HG03039 (cell line): Measurements from ENCODE around the gene UNK.

ENCODE experiments used
- ATAC-seq: cut with Tn5 transposase; IDR thresholded peaks from one replicate; pipeline ENCODE4 v1.9.1; 2021; ENCODE audit warnings: mild to moderate bottlenecking, moderate library complexity; ENCODE audit not compliant: unreplicated experiment

Gene UNK

DNA sequence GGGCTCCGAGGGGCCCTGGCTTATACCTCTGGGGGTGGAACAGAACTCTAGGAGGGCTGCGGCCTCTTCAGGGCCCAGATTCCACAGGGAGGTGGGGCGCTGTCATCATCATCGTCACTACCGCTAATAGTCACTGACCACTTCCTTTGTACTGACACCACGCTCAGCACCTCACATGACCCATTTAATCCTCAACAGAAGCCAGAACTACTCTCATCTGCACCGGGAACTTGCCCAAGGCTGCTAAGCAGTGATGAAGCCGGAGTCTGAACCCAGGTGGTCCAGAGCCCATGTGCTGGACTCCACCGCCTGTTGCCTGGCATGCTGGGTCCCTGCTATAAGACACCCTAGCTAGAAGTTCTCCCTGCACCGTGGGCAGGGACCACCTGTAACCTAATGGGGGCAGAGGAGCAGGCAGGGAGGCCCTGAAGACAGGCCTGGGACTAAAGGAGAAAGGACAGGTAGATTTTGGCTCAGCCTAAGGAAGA is 47.6 kb downstream of the UNK start:
- no peak for ATAC-seq

GRCh38 chr17:75832652-75833400 is 48.2 kb downstream of the UNK start:
- no peak for ATAC-seq

- ATAC-seq = no peak
These were observed 49.8 kb downstream of the UNK start for GRCh38 chr17:75834279-75834920.

GRCh38 chr17:75834928-75835653 is 50.5 kb downstream of the UNK start:
- no peak for ATAC-seq

DNA sequence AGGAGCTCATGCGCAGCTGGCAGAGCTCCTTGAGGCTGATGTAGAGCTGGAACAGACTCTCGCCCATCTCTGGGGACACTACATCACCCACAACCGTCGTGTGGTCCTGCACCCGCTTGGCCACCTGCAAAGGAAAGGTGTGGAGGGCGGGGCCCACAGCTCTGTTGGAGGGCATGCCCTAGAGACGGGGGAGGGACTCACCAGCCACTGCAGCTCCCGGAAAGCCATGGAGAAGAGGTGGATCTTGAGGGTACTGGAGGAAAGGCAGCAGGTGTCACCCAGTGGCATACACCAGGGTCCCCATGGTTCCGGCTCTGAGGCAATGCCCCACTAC is 51.0 kb downstream of the UNK start:
- ATAC-seq = no peak

DNA sequence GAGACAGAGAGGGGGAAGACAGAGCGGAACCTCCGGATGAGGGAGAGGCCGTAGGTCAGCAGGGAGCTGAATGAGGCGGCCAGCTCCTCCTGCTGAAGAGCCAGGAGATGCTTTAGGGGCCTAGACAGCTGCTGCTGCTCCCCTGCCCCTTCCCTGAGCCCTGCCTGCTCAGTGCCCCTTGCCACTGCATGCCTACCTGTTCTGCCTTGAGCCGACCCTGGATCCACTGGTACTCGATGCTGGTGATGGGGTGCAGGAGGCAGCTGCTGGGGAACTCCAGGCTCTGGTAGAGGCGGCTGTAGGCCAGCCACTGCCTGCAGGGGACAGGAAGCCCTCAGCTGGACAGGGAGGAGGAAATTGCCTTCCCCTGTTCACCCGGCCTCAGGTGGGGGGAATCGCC is 52.0 kb downstream of the UNK start:
- ATAC-seq = no peak

GRCh38 chr17:75837899-75838298 is 53.3 kb downstream of the UNK start:
- no peak for ATAC-seq

- ATAC-seq = no peak
These were observed 53.8 kb downstream of the UNK start for GRCh38 chr17:75838410-75838809.

- ATAC-seq = no peak
These were observed 55.6 kb downstream of the UNK start for GRCh38 chr17:75839942-75840798.

GRCh38 chr17:75840799-75841164 is 56.2 kb downstream of the UNK start:
- ATAC-seq = no peak

DNA sequence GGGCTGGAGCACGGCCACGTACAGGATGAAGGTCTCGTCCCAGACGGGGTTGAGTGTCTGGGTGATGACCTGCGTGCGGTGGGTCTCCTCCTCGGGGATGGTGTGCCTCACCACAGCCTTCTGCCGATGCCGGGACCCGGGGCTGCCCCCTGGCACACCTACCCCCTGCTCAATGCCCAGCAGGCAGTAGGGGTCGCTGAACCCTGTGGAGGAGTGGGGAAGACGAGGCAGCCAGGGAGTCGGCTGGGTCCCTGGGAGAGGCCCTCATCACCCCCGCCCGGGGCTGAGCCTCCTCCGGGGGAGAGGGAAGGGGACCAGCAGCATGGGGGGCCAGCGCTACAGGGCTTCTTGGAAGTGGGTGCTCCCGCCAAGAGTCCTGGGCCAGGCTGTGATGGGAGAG is 57.8 kb downstream of the UNK start:
- ATAC-seq = no peak

DNA sequence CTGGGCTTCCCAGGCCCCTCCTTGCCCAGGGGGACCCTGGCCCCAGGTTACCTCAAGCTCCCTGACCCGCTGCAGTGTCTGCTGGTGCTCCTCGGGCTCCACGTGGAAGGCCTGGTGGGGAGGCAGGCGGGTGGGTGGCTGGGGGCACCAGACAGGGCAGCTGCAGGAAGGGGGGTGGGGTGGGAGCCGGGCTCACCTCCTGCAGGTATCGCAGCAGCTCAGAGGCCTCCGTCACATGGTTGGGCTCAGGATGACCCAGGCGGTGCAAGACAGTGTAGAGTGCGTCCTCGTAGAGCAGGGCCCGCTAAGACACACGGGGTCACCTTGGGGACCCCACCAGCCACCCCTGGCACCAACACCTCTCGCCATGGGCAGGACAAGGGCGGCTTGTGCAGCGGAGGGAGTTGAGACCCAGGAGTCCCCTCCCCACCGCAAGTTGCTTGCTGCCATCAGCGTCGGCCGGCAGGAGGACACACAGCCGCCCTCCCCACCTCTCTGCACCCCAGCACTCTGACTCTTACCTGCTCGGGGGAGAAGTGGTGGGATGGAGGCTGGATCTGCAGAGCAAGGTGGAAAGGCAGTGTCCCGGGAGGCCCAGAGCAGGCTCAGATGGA is 58.5 kb downstream of the UNK start:
- no peak for ATAC-seq

DNA sequence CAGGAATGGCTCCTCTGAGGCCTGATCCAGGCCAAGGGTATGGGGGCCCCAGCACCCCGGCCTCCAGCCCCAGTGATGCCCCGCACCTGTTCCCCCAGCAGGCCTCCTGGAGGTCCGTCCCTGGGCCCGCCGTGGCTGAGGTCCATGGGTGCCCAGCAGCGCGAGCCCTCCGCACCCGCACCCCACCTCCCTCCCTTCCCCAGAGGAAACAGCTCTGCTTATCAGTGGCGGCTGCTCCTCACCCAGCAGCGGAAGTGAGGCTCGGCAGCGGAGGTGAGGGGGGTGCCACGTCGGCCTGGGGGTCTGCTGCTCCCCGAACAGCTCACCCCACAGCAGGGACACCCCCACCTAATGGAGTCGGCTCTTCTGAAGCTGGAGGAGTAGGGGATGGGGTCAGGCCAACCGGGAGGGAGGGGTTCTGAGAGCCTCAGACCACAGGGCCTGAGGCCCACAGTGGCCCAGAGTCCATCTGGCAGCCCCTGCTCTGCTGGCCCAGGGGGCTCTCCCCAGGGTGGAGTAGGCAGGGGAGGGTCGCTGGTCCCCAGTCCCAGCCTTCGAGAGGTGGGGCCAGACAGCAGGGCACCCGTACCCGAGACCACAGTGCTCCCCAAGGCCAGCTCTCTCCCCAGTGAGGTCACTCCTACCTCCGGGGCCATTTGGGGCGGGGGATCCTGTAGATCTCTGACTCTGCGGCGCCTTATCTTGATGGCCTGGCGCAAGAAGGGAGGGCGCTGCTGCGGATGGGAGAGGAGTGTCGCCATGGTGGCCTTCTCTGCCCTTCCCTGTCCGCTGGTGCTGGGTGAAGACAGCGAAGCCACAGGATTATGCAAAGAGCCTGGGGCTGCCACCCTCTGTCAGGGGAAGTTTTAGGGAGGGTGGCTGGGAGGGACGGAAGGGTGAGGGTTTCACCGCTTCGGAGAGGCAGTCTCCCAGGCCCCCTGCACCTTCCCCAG is 59.2 kb downstream of the UNK start, which contains the start of gene UNC13D:
Gene UNC13D, minus strand, starts transcription at position 828 of the 953 bp plus-strand sequence. Its CDS starts 67 bp downstream, at position 761.
- ATAC-seq = no peak

DNA sequence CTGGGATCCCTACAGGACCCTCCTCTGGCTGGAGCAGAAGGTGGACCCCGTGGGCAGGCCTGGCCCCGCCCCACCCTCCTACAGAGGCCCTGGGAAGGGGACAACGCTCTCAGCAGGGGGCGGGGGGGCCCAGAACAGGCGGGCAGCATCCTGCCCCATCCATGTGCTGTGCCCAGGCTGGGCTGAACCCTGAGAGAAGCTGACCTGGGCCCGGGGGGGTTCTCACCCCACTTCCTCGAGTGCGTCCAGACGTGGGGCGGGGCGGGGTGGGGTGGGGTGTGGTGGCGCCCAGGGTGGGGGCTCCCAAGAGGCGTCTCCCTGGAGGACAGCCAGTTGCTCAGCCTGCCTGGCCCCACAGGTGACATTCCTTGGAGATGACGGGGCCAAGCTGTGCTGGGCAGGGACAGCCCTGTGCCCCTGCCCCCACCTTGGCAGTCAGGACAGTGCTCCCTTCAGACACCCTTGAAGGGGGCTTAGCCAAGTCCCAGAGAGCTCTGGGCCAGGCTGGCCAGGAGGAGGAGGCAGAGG is 60.0 kb downstream of the UNK start:
- ATAC-seq = no peak

DNA sequence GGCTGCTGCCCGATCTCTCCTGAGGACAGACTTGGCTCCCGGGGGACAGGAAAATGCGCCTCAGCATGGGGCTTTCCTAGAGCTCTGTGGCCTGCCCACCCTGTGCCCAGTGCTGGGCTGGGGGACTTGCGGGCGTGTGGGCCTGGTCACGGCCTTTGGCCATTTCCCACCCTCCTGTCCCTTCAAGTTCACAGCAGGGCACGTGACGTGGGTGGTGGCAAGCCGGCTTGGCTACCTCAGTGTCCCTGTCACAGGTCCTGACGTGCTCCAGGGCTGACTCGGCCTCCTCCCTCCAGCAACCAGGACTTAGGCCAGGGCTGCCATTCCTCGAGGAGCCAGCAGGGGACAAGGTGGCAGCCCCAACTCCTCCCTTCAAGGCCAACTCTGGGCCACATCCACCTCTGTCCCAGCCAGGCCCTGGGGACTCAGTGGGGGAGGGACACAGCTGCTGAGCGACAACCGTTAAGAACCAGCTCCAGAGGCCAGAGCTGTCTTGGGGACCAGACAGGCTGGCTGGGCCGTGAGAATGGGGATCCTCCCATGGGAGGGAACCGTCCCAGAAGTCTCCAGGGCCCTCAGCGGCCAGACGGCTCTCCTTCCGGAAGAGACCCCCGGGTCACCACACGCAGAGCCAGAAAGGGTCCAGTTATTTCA is 60.6 kb downstream of the UNK start:
- peak; percentile 53 for ATAC-seq

- no peak for ATAC-seq
These were observed 61.5 kb downstream of the UNK start for GRCh38 chr17:75845933-75846691.

GRCh38 chr17:75846692-75847613 is 62.3 kb downstream of the UNK start:
- no peak for ATAC-seq
